T follicular helper cell (primary cell): ENCODE data around the gene MYBPC3.
"Not testable (repeated sequence)": the region's sequence is repeated elsewhere in the genome, so short reads cannot be mapped to it uniquely, and the experiment has no call there.

Experiments used
- DNase-seq: peaks from one replicate; pipeline ENCODE4 v3.0.0-alpha.2; 2020; ENCODE audit warnings: low read depth

The MYBPC3 gene

GRCh38 chr11:47338396-47339241, 13.9 kb downstream of the MYBPC3 start:
- no peak for DNase-seq

- DNase-seq: no peak
Measured at GRCh38 chr11:47337229-47337924, 15.1 kb downstream of the MYBPC3 start.

GRCh38 chr11:47336595-47336994, 15.9 kb downstream of the MYBPC3 start:
- no peak for DNase-seq

- no peak for DNase-seq
Measured at GRCh38 chr11:47335733-47336132, 16.8 kb downstream of the MYBPC3 start.

GRCh38 chr11:47334699-47335411, 17.6 kb downstream of the MYBPC3 start:
- not testable (repeated sequence) for DNase-seq

GRCh38 chr11:47333886-47334443, 18.5 kb downstream of the MYBPC3 start:
- DNase-seq: no peak

GRCh38 chr11:47333526-47333845, 19.0 kb downstream of the MYBPC3 start:
- no peak for DNase-seq

GRCh38 chr11:47332791-47333525, 19.5 kb downstream of the MYBPC3 start:
- no peak for DNase-seq

- no peak for DNase-seq
Measured at GRCh38 chr11:47332303-47332711, 20.2 kb downstream of the MYBPC3 start.

GRCh38 chr11:47331454-47332302, 20.8 kb downstream of the MYBPC3 start:
- DNase-seq: no peak

- DNase-seq: no peak
Measured at GRCh38 chr11:47329987-47330931, 22.2 kb downstream of the MYBPC3 start.

GRCh38 chr11:47329431-47329986, 23.0 kb downstream of the MYBPC3 start:
- no peak for DNase-seq

- DNase-seq: no peak
Measured at GRCh38 chr11:47328449-47329390, 23.8 kb downstream of the MYBPC3 start.

- DNase-seq: no peak
Measured at GRCh38 chr11:47327949-47328348, 24.6 kb downstream of the MYBPC3 start.

- DNase-seq: no peak
Measured at GRCh38 chr11:47327025-47327424, 25.5 kb downstream of the MYBPC3 start.

GRCh38 chr11:47326198-47326597, 26.3 kb downstream of the MYBPC3 start:
- DNase-seq: no peak

- no peak for DNase-seq
Measured at GRCh38 chr11:47325271-47326041, 27.0 kb downstream of the MYBPC3 start.
